Renal pelvis (tissue), 3 donors: ENCODE data around the gene KRT37. TPM values are rescaled to one million over a fixed set of nuclear protein-coding genes. Genes with fewer than 3 reads are reported as not detected.

Experiments used
- polyA plus RNA-seq, 3 donors: library from polyadenylated mRNA; unstranded; fragments of 120-200 nt; gene quantifications; one replicate each; pipeline ENCODE4 v1.2.1, GENCODE V29; 2013; ENCODE audit not compliant: insufficient read length in 3 of 3

KRT37 gene
- polyA plus RNA-seq, 3 donors, result not detected

Other genes starting within 250 kb of the KRT37 start
- not detected for gene KRTAP4-2, start 246.4 kb downstream of the KRT37 start, polyA plus RNA-seq
- not detected for gene KRTAP4-1, start 239.7 kb downstream of the KRT37 start, polyA plus RNA-seq
- not detected for gene KRTAP9-1, start 234.7 kb downstream of the KRT37 start, polyA plus RNA-seq
- gene KRTAP9-2, start 197.9 kb downstream of the KRT37 start, polyA plus RNA-seq, result not detected
- gene KRTAP9-3, start 192.1 kb downstream of the KRT37 start, polyA plus RNA-seq, result not detected
- gene KRTAP9-8, start 186.6 kb downstream of the KRT37 start, polyA plus RNA-seq, result not detected
- gene KRTAP9-4, start 174.9 kb downstream of the KRT37 start, polyA plus RNA-seq, result not detected
- not detected for gene KRTAP9-9, start 169.2 kb downstream of the KRT37 start, polyA plus RNA-seq
- under 1 TPM in 2 of 3 donors, not detected in 1; 0.09 to 0.22 TPM for gene KRTAP9-6, start 159.2 kb downstream of the KRT37 start, polyA plus RNA-seq
- not detected for gene KRTAP9-7, start 148.9 kb downstream of the KRT37 start, polyA plus RNA-seq
- not detected for gene KRTAP29-1, start 121.7 kb downstream of the KRT37 start, polyA plus RNA-seq
- gene KRTAP16-1, start 115.3 kb downstream of the KRT37 start, polyA plus RNA-seq, result not detected
- not detected for gene KRTAP17-1, start 108.9 kb downstream of the KRT37 start, polyA plus RNA-seq
- gene KRT33A, start 73.8 kb downstream of the KRT37 start, polyA plus RNA-seq, result under 1 TPM in 1 of 3 donors, not detected in 2; 0.18 TPM
- not detected for gene KRT33B, start 54.8 kb downstream of the KRT37 start, polyA plus RNA-seq
- gene KRT34, start 42.3 kb downstream of the KRT37 start, polyA plus RNA-seq, result not detected
- gene KRT31, start 27.0 kb downstream of the KRT37 start, polyA plus RNA-seq, result not detected
- gene KRT38, start 16.4 kb upstream of the KRT37 start, polyA plus RNA-seq, result not detected
- not detected for gene KRT32, start 42.8 kb upstream of the KRT37 start, polyA plus RNA-seq
- under 1 TPM in 1 of 3 donors, not detected in 2; 0.04 TPM for gene KRT35, start 56.6 kb upstream of the KRT37 start, polyA plus RNA-seq
- not detected for gene KRT36, start 65.3 kb upstream of the KRT37 start, polyA plus RNA-seq
- 1 to 10 TPM in 2 of 3 donors, under 1 TPM in 1; 0.47 to 2.8 (median 1.4) TPM for gene KRT13, start 81.0 kb upstream of the KRT37 start, polyA plus RNA-seq
- 1 to 10 TPM; 1.3 to 3.1 (median 2.9) TPM for gene KRT15, start 94.3 kb upstream of the KRT37 start, polyA plus RNA-seq
- 100 to 1,000 TPM; 210 to 238 (median 223) TPM for gene KRT19, start 103.7 kb upstream of the KRT37 start, polyA plus RNA-seq
- not detected for gene KRT9, start 147.5 kb upstream of the KRT37 start, polyA plus RNA-seq
- under 1 TPM in 2 of 3 donors, not detected in 1; 0.31 to 0.36 TPM for gene KRT14, start 162.3 kb upstream of the KRT37 start, polyA plus RNA-seq
- gene KRT16, start 188.2 kb upstream of the KRT37 start, polyA plus RNA-seq, result not detected
- 1 to 10 TPM; 1.6 to 4.8 (median 2.0) TPM for gene KRT17, start 200.0 kb upstream of the KRT37 start, polyA plus RNA-seq